SHP77 treated with DMSO at 0.1 percent for 48 hours (cell line): ENCODE data around the gene HSD17B10.
A peak's percentile ranks its signal among the peaks of the same experiment; 100 is the strongest.
"Not testable (repeated sequence)": the region's sequence is repeated elsewhere in the genome, so short reads cannot be mapped to it uniquely, and the experiment has no call there.

Experiments used
- DNase-seq: peaks from one replicate; lab custom pipeline; 2025; lab: John Stamatoyannopoulos, UW

Gene HSD17B10

GRCh38 chrX:53437206-53437605 is 3.0 kb upstream of the HSD17B10 start:
- DNase-seq, result no peak

DNA sequence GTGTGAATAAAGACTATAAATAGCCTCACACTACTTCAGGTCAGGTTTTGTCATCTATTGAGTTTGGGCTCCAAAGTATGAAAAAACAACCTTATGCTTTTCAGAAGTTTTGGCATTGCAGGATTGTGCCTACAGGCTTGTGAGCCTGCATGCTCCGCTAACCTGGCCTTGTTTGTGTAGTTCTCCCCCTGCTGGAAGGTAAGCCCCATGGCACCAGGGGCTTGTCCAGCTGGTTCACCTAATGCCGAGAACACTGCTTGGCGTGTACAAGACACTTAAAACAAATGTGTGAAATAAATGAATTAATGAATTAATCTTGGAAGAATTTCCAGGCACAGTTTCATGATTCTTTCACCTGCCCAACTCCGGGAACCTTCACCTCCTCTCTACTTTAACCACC is 1.8 kb upstream of the HSD17B10 start:
- DNase-seq, result peak; percentile 58

GRCh38 chrX:53430231-53430630 is 3.9 kb downstream of the HSD17B10 start:
- no peak for DNase-seq

DNA sequence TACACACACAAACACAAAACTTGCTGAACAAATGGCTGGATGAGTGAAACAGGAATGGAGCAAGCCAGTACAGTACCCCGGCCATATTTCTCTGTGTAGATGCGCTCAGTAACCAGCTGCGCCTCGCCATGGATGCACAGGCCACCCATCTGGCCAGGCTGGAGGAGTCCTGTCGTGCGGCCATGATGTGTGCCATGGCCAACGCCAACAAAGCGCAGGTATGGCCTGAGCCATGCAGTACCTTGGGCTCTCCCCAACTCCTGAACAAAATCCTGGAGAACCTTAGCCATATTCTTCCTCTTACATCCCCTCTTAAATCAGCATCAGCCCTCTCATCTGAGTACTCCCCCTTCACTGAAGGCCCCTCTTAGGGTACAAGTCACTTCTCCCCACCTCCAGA is 4.4 kb downstream of the HSD17B10 start:
- no peak for DNase-seq

- no peak for DNase-seq
Measured at GRCh38 chrX:53422861-53423306, 11.3 kb downstream of the HSD17B10 start, which contains the start of gene RIBC1. Gene RIBC1 (plus strand): TSS chrX:53422873. CDS start chrX:53426277, 3,404 bp downstream.

DNA sequence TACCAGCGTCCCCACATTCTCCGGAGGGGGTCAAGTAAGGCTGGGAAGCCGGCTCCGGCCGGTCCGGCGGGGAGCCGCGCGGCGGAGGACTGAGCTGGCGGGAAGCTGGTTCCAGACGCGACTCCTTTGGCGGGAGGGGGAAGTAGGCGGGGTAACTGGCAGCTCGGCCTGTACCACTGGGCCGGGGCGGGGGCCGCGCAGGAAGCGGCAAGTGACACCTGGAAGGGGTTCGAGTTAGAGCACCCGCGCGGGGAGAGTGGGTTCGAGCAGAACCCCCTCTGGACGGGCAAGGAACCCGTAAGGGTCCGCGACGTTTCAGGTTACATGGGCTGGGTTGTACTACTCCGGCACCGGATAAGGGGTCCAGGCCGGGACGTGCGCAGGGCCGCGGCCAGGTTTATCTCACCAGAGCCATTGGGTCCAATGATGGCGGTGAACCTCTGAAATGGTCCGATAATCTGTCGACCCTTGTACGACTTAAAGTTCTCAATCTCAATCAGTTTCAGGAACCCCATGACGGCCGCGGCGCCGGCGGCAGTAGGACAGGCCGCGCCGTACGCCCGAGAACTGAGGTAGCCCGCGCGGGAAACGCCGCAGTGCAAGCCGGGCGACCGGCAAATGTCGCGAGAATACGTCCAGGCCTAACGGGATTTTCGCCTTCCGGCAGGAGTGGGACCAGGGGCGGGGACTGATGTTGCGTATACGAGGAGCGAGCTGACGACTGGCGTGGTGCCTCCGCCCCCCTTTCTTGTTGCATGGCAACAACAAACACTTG is 11.9 kb downstream of the HSD17B10 start, which contains the start of gene SMC1A:
TSS of gene SMC1A (minus strand) at position 569 of the 775 bp plus-strand sequence. CDS start at position 515, 54 bp downstream.
- peak; percentile 98 for DNase-seq

- no peak for DNase-seq
Measured at GRCh38 chrX:53421772-53422085, 12.4 kb downstream of the HSD17B10 start.

GRCh38 chrX:53421125-53421524 is 13.0 kb downstream of the HSD17B10 start:
- no peak for DNase-seq

- DNase-seq, result not testable (repeated sequence)
Measured at GRCh38 chrX:53420351-53420750, 13.8 kb downstream of the HSD17B10 start.

GRCh38 chrX:53412446-53412845 is 21.7 kb downstream of the HSD17B10 start:
- no peak for DNase-seq

- DNase-seq, result no peak
Measured at GRCh38 chrX:53403535-53403934, 30.6 kb downstream of the HSD17B10 start.

DNA sequence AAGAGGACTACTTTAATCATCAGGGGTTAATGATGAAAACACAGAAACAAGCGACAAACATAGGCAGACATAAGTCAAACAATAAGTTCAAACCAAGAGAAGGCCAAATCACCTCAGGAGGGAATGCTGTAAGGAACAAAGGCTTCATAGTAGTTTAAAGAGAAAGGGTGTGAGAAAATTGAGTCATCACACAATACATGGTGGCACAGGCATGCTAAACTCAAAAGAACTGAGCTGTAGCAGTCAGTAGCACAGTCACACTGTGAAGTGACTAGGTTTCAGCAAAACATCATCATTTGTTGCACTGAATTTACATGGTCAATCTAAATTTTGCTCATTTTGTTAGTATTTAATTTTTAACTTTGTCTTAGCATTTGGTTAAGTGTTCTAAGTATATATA is 36.0 kb downstream of the HSD17B10 start:
- no peak for DNase-seq

GRCh38 chrX:53395605-53396298 is 38.4 kb downstream of the HSD17B10 start:
- DNase-seq, result no peak

DNA sequence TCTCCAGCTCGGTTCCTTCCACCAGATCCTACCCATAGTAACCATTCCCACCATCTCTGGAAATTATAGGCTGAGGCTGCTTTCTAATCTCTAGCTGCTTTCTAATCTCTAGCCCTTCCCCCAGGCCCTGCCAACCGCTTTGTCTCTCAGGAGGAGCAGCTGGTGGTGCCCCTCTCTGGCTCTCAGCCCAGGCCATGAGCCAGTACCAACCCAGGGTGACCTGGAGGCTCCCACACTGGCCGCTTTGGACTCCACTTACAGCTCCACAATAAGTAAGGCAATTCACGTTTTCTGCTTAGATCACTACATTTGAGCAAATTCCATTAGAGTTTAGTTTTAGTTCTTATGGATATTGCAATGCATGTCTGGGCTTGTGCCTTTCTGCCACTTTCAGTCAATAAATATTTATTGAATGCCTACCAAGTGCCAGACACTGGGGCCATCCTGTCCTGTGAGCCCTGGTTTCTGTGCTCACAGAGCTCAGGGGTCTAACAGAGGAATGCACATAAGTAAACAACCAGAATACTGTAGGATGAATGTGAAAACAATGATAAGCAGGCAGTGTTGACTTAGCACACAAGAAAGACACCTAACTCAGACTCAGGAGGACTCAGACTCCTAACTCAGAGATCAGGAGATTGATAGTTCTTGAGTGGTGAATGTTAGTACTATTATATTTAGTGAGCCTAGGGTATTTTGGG is 50.6 kb downstream of the HSD17B10 start:
- DNase-seq, result no peak
